B cell (primary cell): Measurements from ENCODE around the gene RIOK3. TPM values are rescaled to one million over a fixed set of nuclear protein-coding genes. Genes with fewer than 3 reads are reported as not detected.
A peak's percentile ranks its signal among the peaks of the same experiment; 100 is the strongest.

ENCODE experiments used
- ATAC-seq: fragments of 200-7000 bp; cut with Tn5 transposase; one replicate; pipeline ENCODE4 v1.10.0; 2021; ENCODE audit warnings: low read depth, mild to moderate bottlenecking, moderate number of reproducible peaks, moderate library complexity
- CTCF ChIA-PET: fragments of 350-600 bp; sonication (Branson Sonifier 250); formaldehyde crosslinking; loops from one replicate; lab custom pipeline; 2021; ENCODE audit warnings: antibody characterized with exemption, inconsistent platforms; lab: Charles Lee
- POLR2A ChIA-PET: fragments of 350-600 bp; sonication (Branson Sonifier 250); formaldehyde crosslinking; loops from one replicate; lab custom pipeline; 2021; ENCODE audit warnings: antibody characterized with exemption; lab: Charles Lee
- DNase-seq: peaks from one replicate; pipeline ENCODE4 v3.0.0; 2013
- H2AFZ ChIP-seq: 2 replicates; pipeline ENCODE4 v1.6.1; 2012; ENCODE audit warnings: mild to moderate bottlenecking, low read depth, low read length; ENCODE audit not compliant: insufficient read depth, poor library complexity, severe bottlenecking
- H3K27ac ChIP-seq, 2 donors: 1 replicate in 1 of 2; 2 replicates in 1 of 2; pipeline ENCODE4 v1.5.1; 2012 to 2013; ENCODE audit warnings: low read length in 2 of 2, mild to moderate bottlenecking in 2 of 2, moderate library complexity in 1 of 2
- H3K27me3 ChIP-seq, 4 experiments: fragments of 200-600 bp in 1 of 4; sonication (generic) in 1 of 4; replicated peaks in 1 of 4; 1 replicate in 2 of 4; 2 replicates in 2 of 4; pipeline versions ENCODE4 v1.6.1 to v1.7.0; 2013 to 2016; ENCODE audit warnings: low read length in 3 of 4, mild to moderate bottlenecking in 2 of 4, mixed read lengths in 1 of 4, moderate library complexity in 1 of 4; ENCODE audit not compliant: insufficient read depth in 4 of 4, control insufficient read depth in 3 of 4; ENCODE audit errors: control extremely low read depth in 1 of 4
- H3K36me3 ChIP-seq, 2 experiments: replicated peaks in 1 of 2; 1 replicate in 1 of 2; 2 replicates in 1 of 2; pipeline versions ENCODE4 v1.6.1 to v1.7.1; 2013; ENCODE audit warnings: low read length in 1 of 2; ENCODE audit not compliant: insufficient read depth in 2 of 2, control insufficient read depth in 1 of 2; ENCODE audit errors: control extremely low read depth in 1 of 2, extremely low read depth in 1 of 2
- H3K4me1 ChIP-seq, 2 donors: fragments of 200-600 bp in 1 of 2; sonication (generic) in 1 of 2; 1 replicate in 1 of 2; 2 replicates in 1 of 2; pipeline versions ENCODE4 v1.5.1 to v1.6.1; 2013 to 2017; ENCODE audit warnings: low read length in 2 of 2; ENCODE audit not compliant: control insufficient read depth in 2 of 2, insufficient read depth in 2 of 2
- H3K4me2 ChIP-seq: replicated peaks from 2 replicates; pipeline ENCODE3; 2012; ENCODE audit warnings: mild to moderate bottlenecking, low read depth, low read length; ENCODE audit not compliant: poor library complexity, severe bottlenecking
- H3K4me3 ChIP-seq, 5 experiments: fragments of 200-600 bp in 1 of 5; sonication (generic) in 1 of 5; 1 replicate in 3 of 5; 2 replicates in 2 of 5; pipeline versions ENCODE4 v1.5.1 to v1.7.0; 2011 to 2016; ENCODE audit warnings: low read length in 4 of 5, mild to moderate bottlenecking in 4 of 5, low read depth in 2 of 5, control low read depth in 1 of 5, moderate library complexity in 1 of 5; ENCODE audit not compliant: insufficient read depth in 1 of 5; ENCODE audit errors: control extremely low read depth in 1 of 5, extremely low read depth in 1 of 5
- H3K79me2 ChIP-seq: fragments of 200-600 bp; sonication (generic); one replicate; pipeline ENCODE4 v1.6.0; 2016; ENCODE audit warnings: low read length; ENCODE audit not compliant: control insufficient read depth, insufficient read depth
- H3K9ac ChIP-seq: fragments of 200-600 bp; sonication (generic); 2 replicates; pipeline ENCODE4 v1.6.1; 2017; ENCODE audit warnings: mild to moderate bottlenecking, low read length, moderate library complexity
- H3K9me3 ChIP-seq, 3 donors: one replicate each; pipeline versions ENCODE4 v1.6.1 to v1.7.1; 2013; ENCODE audit warnings: low read length in 2 of 3; ENCODE audit not compliant: control insufficient read depth in 2 of 3, insufficient read depth in 1 of 3; ENCODE audit errors: control extremely low read depth in 1 of 3
- H4K20me1 ChIP-seq: 2 replicates; pipeline ENCODE4 v1.6.0; 2012; ENCODE audit warnings: mild to moderate bottlenecking, low read length; ENCODE audit not compliant: insufficient read depth, control insufficient read depth, poor library complexity, severe bottlenecking
- H3K27ac Mint-ChIP-seq: one replicate; pipeline ENCODE4 v1.8.0; 2021; ENCODE audit warnings: mixed read lengths
- H3K27me3 Mint-ChIP-seq: one replicate; pipeline ENCODE4 v1.8.0; 2021; ENCODE audit warnings: mixed read lengths
- H3K4me1 Mint-ChIP-seq: one replicate; pipeline ENCODE4 v1.8.0; 2021; ENCODE audit warnings: mixed read lengths
- H3K4me3 Mint-ChIP-seq: one replicate; pipeline ENCODE4 v1.8.0; 2021; ENCODE audit warnings: mixed read lengths
- H3K9me3 Mint-ChIP-seq: one replicate; pipeline ENCODE4 v1.8.0; 2022; ENCODE audit warnings: mixed read lengths; ENCODE audit not compliant: insufficient read depth
- CTCF ChIP-seq: fragments of 200-600 bp; IDR thresholded peaks from one replicate; pipeline ENCODE4 v1.8.0; 2022; ENCODE audit warnings: antibody characterized with exemption, mild to moderate bottlenecking
- EZH2 ChIP-seq: IDR thresholded peaks from 2 replicates; pipeline ENCODE4 v1.6.1; 2012; ENCODE audit warnings: borderline replicate concordance, low read depth, mild to moderate bottlenecking, moderate library complexity, low read length; ENCODE audit not compliant: insufficient read depth, poor library complexity, severe bottlenecking
- WGBS: methylation state at CpG from one replicate; pipeline ENCODE4 v1.1.5; 2013; ENCODE audit warnings: missing lambda C conversion rate; ENCODE audit not compliant: insufficient coverage; 5-methylcytosine and 5-hydroxymethylcytosine counted together
- intact Hi-C: fragments of 100-400 bp; cut with micrococcal nuclease; formaldehyde crosslinking; loops from one replicate; pipeline ENCODE4 v1.10.0; 2022
- polyA plus RNA-seq: library from polyadenylated mRNA; depleted of rRNA; stranded (reverse); fragments of >200 nt; gene quantifications from 2 replicates; pipeline ENCODE4 v1.2.3, GENCODE V29; 2012
- total RNA-seq, 2 donors: library from RNA; stranded (reverse); fragments of 120-200 nt in 1 of 2; gene quantifications; 1 replicate in 1 of 2; 2 replicates in 1 of 2; pipeline versions ENCODE4 v1.2.3 to v1.2.4, GENCODE V29; 2013 to 2022

The RIOK3 gene
- total and polyA plus RNA-seq, 2 donors (not counting 1 experiment from before 2014, with no cell fraction given), result 42.5 to 83.4 TPM

- H3K4me1 ChIP-seq, result peaks cover 61 to 68% of the 10 kb centered on the region in 2 donors
- WGBS, result no CpG with 5 or more reads among the region's 2 CpGs
- H3K27ac ChIP-seq, result peak overlapping the region in 1 of 2 donors; percentile 17
- H3K9me3 Mint-ChIP-seq, result no peaks in the 10 kb centered on the region
- peak overlapping the region; percentile 21 for H3K4me2 ChIP-seq
- H3K27ac Mint-ChIP-seq, result no peak overlapping the region
- H3K4me3 ChIP-seq, result no peak overlapping the region
- H4K20me1 ChIP-seq, result peaks cover 68% of the 10 kb centered on the region
- ChIA-PET CTCF (interaction anchor here (0.9 kb wide), 1 partner anchor 44 kb away, joined by 3 read pairs; no protein-coding TSS in a partner anchor), POLR2A (interaction anchor here (0.5 kb wide), 1 partner anchor 10 kb away, joined by 3 read pairs; no protein-coding TSS in a partner anchor)
- DNase-seq (no peak), ATAC-seq (no peak)
- H3K36me3 ChIP-seq, result peaks cover 0 to 31% of the 10 kb centered on the region in 2 experiments
- no peak overlapping the region for H3K4me3 Mint-ChIP-seq
- H3K9me3 ChIP-seq, result no peaks in the 10 kb centered on the region
- no peak overlapping the region for H3K9ac ChIP-seq
- peaks cover 93% of the 10 kb centered on the region for H3K79me2 ChIP-seq
- H3K27me3 ChIP-seq, result no peaks in the 10 kb centered on the region
- no peak for TF ChIP-seq EZH2
- no peak for TF ChIP-seq CTCF
- H2AFZ ChIP-seq, result no peak overlapping the region
- H3K4me1 Mint-ChIP-seq, result peaks cover 81% of the 10 kb centered on the region
- intact Hi-C loops, result no loop called here
- no peaks in the 10 kb centered on the region for H3K27me3 Mint-ChIP-seq
These were observed 3.7 kb downstream of the RIOK3 start for GRCh38 chr18:23456835-23457234.

- H3K4me1 ChIP-seq, result peaks cover 51 to 57% of the 10 kb centered on the region in 2 donors
- TF ChIP-seq CTCF (no peak), EZH2 (no peak)
- H3K4me3 ChIP-seq, result no peak overlapping the region
- DNase-seq, result no peak
- ChIA-PET CTCF (interaction anchor here (1.3 kb wide), 1 partner anchor 40 kb away, joined by 4 read pairs; no protein-coding TSS in a partner anchor), POLR2A (interaction anchor here (0.7 kb wide), 1 partner anchor 656 kb away, joined by 3 read pairs; no protein-coding TSS in a partner anchor)
- H3K4me1 Mint-ChIP-seq, result peaks cover 67% of the 10 kb centered on the region
- H3K9me3 ChIP-seq, result no peaks in the 10 kb centered on the region
- no peaks in the 10 kb centered on the region for H3K27me3 Mint-ChIP-seq
- H3K4me3 Mint-ChIP-seq, result peak overlapping the region; percentile 45
- H3K9ac ChIP-seq, result peak overlapping the region; percentile 16
- H3K36me3 ChIP-seq, result peaks cover 10 to 49% of the 10 kb centered on the region in 2 experiments
- WGBS, result no CpG with 5 or more reads among the region's 3 CpGs
- H3K27ac Mint-ChIP-seq, result no peak overlapping the region
- H2AFZ ChIP-seq, result no peak overlapping the region
- no peaks in the 10 kb centered on the region for H3K9me3 Mint-ChIP-seq
- peaks cover 100% of the 10 kb centered on the region for H3K79me2 ChIP-seq
- H4K20me1 ChIP-seq, result peaks cover 76% of the 10 kb centered on the region
- H3K27me3 ChIP-seq, result no peaks in the 10 kb centered on the region
- peak overlapping the region; percentile 24 for H3K4me2 ChIP-seq
- ATAC-seq, result no peak
- intact Hi-C loops, result no loop called here
- H3K27ac ChIP-seq, result peak overlapping the region; percentile 2 to 58
These were observed 5.9 kb downstream of the RIOK3 start for GRCh38 chr18:23458830-23459529.
